ENCODE data around the gene ATP8B4. TPM values are rescaled to one million over a fixed set of nuclear protein-coding genes. Genes with fewer than 3 reads are reported as not detected.

ATP8B4 gene
- total and polyA plus RNA-seq, 4 donors, result 1.9 to 19.7 (median 12.4) TPM

DNA sequence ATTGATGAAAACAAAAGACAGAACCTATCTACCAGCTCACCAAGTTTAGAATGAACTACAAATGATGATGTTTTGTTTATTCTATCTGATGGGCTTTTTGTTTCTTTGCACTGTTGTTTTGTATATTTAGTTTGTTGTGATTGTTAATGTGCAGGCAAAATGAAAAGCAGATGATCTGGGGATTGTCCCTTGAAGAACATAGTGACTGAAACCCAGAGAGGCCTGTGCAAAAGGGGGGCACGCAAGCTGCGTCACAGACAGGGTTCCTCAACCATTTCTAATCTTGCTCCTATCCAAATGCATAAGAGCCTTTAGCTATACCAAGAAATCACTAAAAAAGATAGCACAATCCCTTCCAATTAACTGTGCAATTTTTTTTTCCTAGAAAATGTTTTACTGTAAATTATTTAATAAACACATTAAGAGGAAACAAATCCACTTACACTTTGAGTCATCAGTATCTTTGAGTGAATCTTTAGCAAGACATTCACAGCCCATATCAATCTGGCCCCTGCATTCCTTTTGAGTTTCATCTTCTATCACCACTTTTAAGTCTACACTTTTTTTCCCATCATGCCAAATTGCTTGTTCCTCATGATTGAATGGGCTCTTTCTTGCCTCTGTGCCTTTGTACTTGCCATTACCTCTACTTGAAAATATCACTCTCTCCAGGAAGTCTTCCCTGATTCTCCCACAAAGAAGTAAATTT is 220.3 kb downstream of the ATP8B4 start:
- H3K4me1 ChIP-seq (ENCODE audit: control insufficient read depth in 4 of 4, insufficient read depth in 4 of 4, low read length in 3 of 4), result peaks cover 3 to 10% (median 7%) of the 10 kb centered on the region in 4 donors
- no peak overlapping the region for H3K9ac ChIP-seq (ENCODE audit: low read depth in 1 of 2, low read length in 2 of 2)
- 95% methylated on average over 2 of the region's 2 CpGs for WGBS
- no peak for DNase-seq (ENCODE audit: low spot score)
- H3K27me3 ChIP-seq (ENCODE audit: control insufficient read depth in 4 of 4, insufficient read depth in 4 of 4, low read length in 3 of 4), result no peaks in the 10 kb centered on the region
- H3K27ac ChIP-seq (ENCODE audit: low read depth in 1 of 2, low read length in 2 of 2), result no peak overlapping the region
- no peaks in the 10 kb centered on the region for H3K9me3 ChIP-seq (ENCODE audit: control insufficient read depth in 4 of 4, low read length in 3 of 4)
- no peak overlapping the region for H3K4me3 ChIP-seq (ENCODE audit: low read depth in 1 of 3, low read length in 3 of 3)
- no peaks in the 10 kb centered on the region for H3K36me3 ChIP-seq (ENCODE audit: control insufficient read depth in 4 of 4, insufficient read depth in 3 of 4, low read depth in 1 of 4, low read length in 3 of 4)
- no peak for TF ChIP-seq YY1 (IDR thresholded peaks at IDR 0.05)
- TF ChIP-seq, protein P1, sequence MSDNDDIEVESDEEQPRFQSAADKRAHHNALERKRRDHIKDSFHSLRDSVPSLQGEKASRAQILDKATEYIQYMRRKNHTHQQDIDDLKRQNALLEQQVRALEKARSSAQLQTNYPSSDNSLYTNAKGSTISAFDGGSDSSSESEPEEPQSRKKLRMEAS (IDR thresholded peaks at IDR 0.05), result no peak
- TF ChIP-seq RAD21 (IDR thresholded peaks at IDR 0.05), result no peak
- no peak for TF ChIP-seq REST (IDR thresholded peaks at IDR 0.05)
- no peak for TF ChIP-seq HNF4A (conservative IDR thresholded peaks at IDR 0.05)
- TF ChIP-seq FOXA2 (IDR thresholded peaks at IDR 0.05), result no peak
- no peak for TF ChIP-seq EGR1 (IDR thresholded peaks at IDR 0.05; ENCODE audit: low read depth in 2 of 2)
- no peak for TF ChIP-seq HNF4G (IDR thresholded peaks at IDR 0.05)
- no peak for TF ChIP-seq ZBTB33 (IDR thresholded peaks at IDR 0.05)
- no peak for TF ChIP-seq TAF1 (conservative IDR thresholded peaks at IDR 0.05)
- no peak for TF ChIP-seq FOXA1 (IDR thresholded peaks at IDR 0.05)
- TF ChIP-seq, protein P2, sequence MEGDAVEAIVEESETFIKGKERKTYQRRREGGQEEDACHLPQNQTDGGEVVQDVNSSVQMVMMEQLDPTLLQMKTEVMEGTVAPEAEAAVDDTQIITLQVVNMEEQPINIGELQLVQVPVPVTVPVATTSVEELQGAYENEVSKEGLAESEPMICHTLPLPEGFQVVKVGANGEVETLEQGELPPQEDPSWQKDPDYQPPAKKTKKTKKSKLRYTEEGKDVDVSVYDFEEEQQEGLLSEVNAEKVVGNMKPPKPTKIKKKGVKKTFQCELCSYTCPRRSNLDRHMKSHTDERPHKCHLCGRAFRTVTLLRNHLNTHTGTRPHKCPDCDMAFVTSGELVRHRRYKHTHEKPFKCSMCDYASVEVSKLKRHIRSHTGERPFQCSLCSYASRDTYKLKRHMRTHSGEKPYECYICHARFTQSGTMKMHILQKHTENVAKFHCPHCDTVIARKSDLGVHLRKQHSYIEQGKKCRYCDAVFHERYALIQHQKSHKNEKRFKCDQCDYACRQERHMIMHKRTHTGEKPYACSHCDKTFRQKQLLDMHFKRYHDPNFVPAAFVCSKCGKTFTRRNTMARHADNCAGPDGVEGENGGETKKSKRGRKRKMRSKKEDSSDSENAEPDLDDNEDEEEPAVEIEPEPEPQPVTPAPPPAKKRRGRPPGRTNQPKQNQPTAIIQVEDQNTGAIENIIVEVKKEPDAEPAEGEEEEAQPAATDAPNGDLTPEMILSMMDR (IDR thresholded peaks at IDR 0.05; ENCODE audit: low read depth, low read length, missing input control), result no peak
- TF ChIP-seq SP1 (IDR thresholded peaks at IDR 0.05), result no peak
- TF ChIP-seq RXRA (IDR thresholded peaks at IDR 0.05), result no peak
- TF ChIP-seq GABPA (IDR thresholded peaks at IDR 0.05 in 1 of 2, conservative IDR thresholded peaks at IDR 0.05 in 1 of 2), result no peak
- TF ChIP-seq NR2F2 (IDR thresholded peaks at IDR 0.05), result no peak
- no peak for TF ChIP-seq ATF3 (IDR thresholded peaks at IDR 0.05)
- TF ChIP-seq JUND (IDR thresholded peaks at IDR 0.05), result no peak

All from liver (tissue), 9 donors.